OCI-LY3 (cell line): Measurements from ENCODE around the gene MTHFS.

Source experiments
- H2AFZ ChIP-seq: fragments of 200-600, 300-600 bp; shearing (Covaris generic); 2 replicates; pipeline ENCODE4 v1.6.0; 2014; ENCODE audit warnings: antibody characterized with exemption, low read depth, low read length
- H3K27ac ChIP-seq: fragments of 200-600, 300-600 bp; sonication (generic); 2 replicates; pipeline ENCODE4 v1.5.1; 2014; ENCODE audit warnings: mild to moderate bottlenecking, low read length, moderate library complexity, mixed read lengths
- H3K27me3 ChIP-seq: fragments of 200-600, 300-600 bp; sonication (generic); 2 replicates; pipeline ENCODE4 v1.6.1; 2014; ENCODE audit warnings: low read depth, low read length, mixed read lengths
- H3K36me3 ChIP-seq: fragments of 200-600, 300-600 bp; sonication (generic); replicated peaks from 2 replicates; pipeline ENCODE3; 2014; ENCODE audit warnings: low read depth, low read length, mixed read lengths
- H3K4me1 ChIP-seq: fragments of 300-600, 200-600 bp; sonication (generic); 2 replicates; pipeline ENCODE4 v1.6.1; 2014; ENCODE audit warnings: low read length, mixed read lengths
- H3K4me2 ChIP-seq: fragments of 200-600, 300-600 bp; sonication (generic); 2 replicates; pipeline ENCODE4 v1.6.1; 2014; ENCODE audit warnings: low read length, mixed read lengths
- H3K4me3 ChIP-seq: fragments of 300-600, 200-600 bp; sonication (generic); 2 replicates; pipeline ENCODE4 v1.5.1; 2014; ENCODE audit warnings: antibody characterized with exemption, mild to moderate bottlenecking, low read length, moderate library complexity
- H3K79me2 ChIP-seq: fragments of 300-600, 200-600 bp; shearing (Covaris generic); 2 replicates; pipeline ENCODE4 v1.6.1; 2014; ENCODE audit warnings: mild to moderate bottlenecking, low read length, mixed read lengths
- H3K9ac ChIP-seq: fragments of 300-600, 200-600 bp; shearing (Covaris generic); 2 replicates; pipeline ENCODE4 v1.6.0; 2014; ENCODE audit warnings: mild to moderate bottlenecking, low read length, moderate library complexity
- H3K9me3 ChIP-seq: fragments of 200-600, 300-600 bp; shearing (Covaris generic); 2 replicates; pipeline ENCODE4 v1.6.1; 2014; ENCODE audit warnings: low read length, mixed read lengths; ENCODE audit not compliant: insufficient read depth
- H4K20me1 ChIP-seq: fragments of 200-600, 300-600 bp; sonication (generic); 2 replicates; pipeline ENCODE4 v1.6.1; 2016; ENCODE audit warnings: low read length, mixed read lengths; ENCODE audit not compliant: insufficient read depth
- CTCF ChIP-seq: fragments of 200-600, 300-600 bp; sonication (generic); IDR thresholded peaks from 2 replicates; pipeline ENCODE4 v1.5.1; 2014; ENCODE audit warnings: antibody characterized with exemption, low read length, low read depth
- EZH2phosphoT487 ChIP-seq: fragments of 200-600 bp; shearing (Covaris generic); IDR thresholded peaks from 2 replicates; pipeline ENCODE4 v1.6.1; 2018; ENCODE audit warnings: antibody characterized with exemption, mixed run types, low read depth

The MTHFS gene

GRCh38 chr15:79898369-79898768 is 1.6 kb upstream of the MTHFS start:
- no peaks in the 10 kb centered on the region for H4K20me1 ChIP-seq
- H3K4me3 ChIP-seq, result no peak overlapping the region
- TF ChIP-seq CTCF, result no peak
- TF ChIP-seq EZH2phosphoT487, result no peak
- peaks cover 61% of the 10 kb centered on the region for H3K79me2 ChIP-seq
- peaks cover 59% of the 10 kb centered on the region for H3K4me1 ChIP-seq
- H3K9ac ChIP-seq, result no peak overlapping the region
- no peak overlapping the region for H3K27ac ChIP-seq
- H3K4me2 ChIP-seq, result no peak overlapping the region
- H3K36me3 ChIP-seq, result peaks cover 20% of the 10 kb centered on the region
- H2AFZ ChIP-seq, result no peak overlapping the region
- H3K27me3 ChIP-seq, result no peaks in the 10 kb centered on the region
- no peaks in the 10 kb centered on the region for H3K9me3 ChIP-seq

GRCh38 chr15:79897701-79898113 is 893 bp upstream of the MTHFS start:
- Histone ChIP-seq H3K4me1 (peaks cover 54% of the 10 kb centered on the region), H3K27ac (peak overlapping the region; percentile 78), H3K36me3 (peaks cover 14% of the 10 kb centered on the region), H3K79me2 (peaks cover 56% of the 10 kb centered on the region), H3K4me3 (peak overlapping the region; percentile 82), H3K4me2 (peak overlapping the region; percentile 97), H3K9me3 (no peaks in the 10 kb centered on the region), H3K9ac (peak overlapping the region; percentile 88), H3K27me3 (no peaks in the 10 kb centered on the region), H4K20me1 (no peaks in the 10 kb centered on the region), H2AFZ (no peak overlapping the region)
- no peak for TF ChIP-seq EZH2phosphoT487
- no peak for TF ChIP-seq CTCF

- Histone ChIP-seq H3K9ac (peak overlapping the region; percentile 88), H3K27me3 (no peaks in the 10 kb centered on the region), H3K4me3 (peak overlapping the region; percentile 82), H3K36me3 (peaks cover 12% of the 10 kb centered on the region), H2AFZ (peak overlapping the region; percentile 59; the same call in 1 of the 2 replicates), H4K20me1 (no peaks in the 10 kb centered on the region), H3K4me2 (peak overlapping the region; percentile 97), H3K27ac (peak overlapping the region; percentile 78), H3K9me3 (no peaks in the 10 kb centered on the region), H3K79me2 (peaks cover 52% of the 10 kb centered on the region), H3K4me1 (peaks cover 50% of the 10 kb centered on the region)
- TF ChIP-seq EZH2phosphoT487 (no peak), CTCF (no peak)
Observed at GRCh38 chr15:79897380-79897678, 515 bp upstream of the MTHFS start.

- TF ChIP-seq CTCF (no peak), EZH2phosphoT487 (no peak)
- no peaks in the 10 kb centered on the region for H4K20me1 ChIP-seq
- peak overlapping the region; percentile 97 for H3K4me2 ChIP-seq
- peaks cover 40% of the 10 kb centered on the region for H3K4me1 ChIP-seq
- H3K79me2 ChIP-seq, result peaks cover 45% of the 10 kb centered on the region
- H3K27me3 ChIP-seq, result no peaks in the 10 kb centered on the region
- peak overlapping the region; percentile 82 for H3K4me3 ChIP-seq
- peak overlapping the region; percentile 59; the same call in 1 of the 2 replicates for H2AFZ ChIP-seq
- peaks cover 12% of the 10 kb centered on the region for H3K36me3 ChIP-seq
- H3K27ac ChIP-seq, result peak overlapping the region; percentile 78
- H3K9ac ChIP-seq, result peak overlapping the region; percentile 88
- H3K9me3 ChIP-seq, result no peaks in the 10 kb centered on the region
Observed at GRCh38 chr15:79896131-79896633, 632 bp downstream of the MTHFS start.
